Prostate gland (tissue), 2 donors: ENCODE measurements around the gene CCNL2.

ENCODE experiments used
- POLR2AphosphoS5 ChIP-seq: sonication (generic); formaldehyde crosslinking; IDR thresholded peaks from one replicate; pipeline ENCODE4 v1.6.1; 2017; ENCODE audit warnings: antibody characterized with exemption
- TF ChIP-seq, protein P1 (sequence below), 4 experiments: fragments of 200-600 bp in 2 of 4; fragments of 450-650 bp in 2 of 4; sonication (generic) in 2 of 4; IDR thresholded peaks; 1 replicate in 3 of 4; 2 replicates in 1 of 4; pipeline ENCODE4 v1.5.1; 2016 to 2019; ENCODE audit warnings: antibody characterized with exemption in 4 of 4, mild to moderate bottlenecking in 2 of 4, moderate library complexity in 2 of 4

DNA sequence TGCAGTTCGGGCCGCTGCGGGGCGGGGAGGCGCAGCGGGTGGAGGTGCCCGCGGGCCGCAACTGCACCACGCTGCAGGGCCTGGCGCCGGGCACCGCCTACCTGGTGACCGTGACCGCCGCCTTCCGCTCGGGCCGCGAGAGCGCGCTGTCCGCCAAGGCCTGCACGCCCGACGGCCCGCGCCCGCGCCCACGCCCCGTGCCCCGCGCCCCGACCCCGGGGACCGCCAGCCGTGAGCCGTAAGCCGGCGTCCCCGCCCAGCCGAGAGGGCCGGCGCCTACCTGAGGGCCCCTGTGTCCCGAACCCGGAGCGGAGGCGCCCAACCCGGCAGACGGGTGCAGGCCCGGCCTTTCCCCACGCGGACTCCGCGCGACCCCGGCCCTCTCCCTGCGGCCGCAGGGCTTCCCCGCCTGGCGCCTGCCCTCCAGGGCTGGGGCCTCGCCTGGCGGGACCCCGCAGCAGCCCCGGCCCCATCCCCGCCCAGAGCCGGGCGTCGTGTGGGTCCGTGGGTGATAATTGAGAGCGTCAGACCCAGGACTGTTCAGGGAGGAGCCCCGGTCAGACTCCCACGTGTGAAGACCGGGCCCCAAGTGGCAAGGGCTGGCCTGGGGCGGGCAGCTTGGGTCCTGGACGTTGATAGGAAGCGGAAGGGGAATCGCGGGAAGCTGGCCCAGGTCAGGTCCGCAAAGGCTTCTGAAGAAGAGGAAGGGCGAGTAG lies 40.6 kb upstream of the CCNL2 start:
- TF ChIP-seq, protein P1, sequence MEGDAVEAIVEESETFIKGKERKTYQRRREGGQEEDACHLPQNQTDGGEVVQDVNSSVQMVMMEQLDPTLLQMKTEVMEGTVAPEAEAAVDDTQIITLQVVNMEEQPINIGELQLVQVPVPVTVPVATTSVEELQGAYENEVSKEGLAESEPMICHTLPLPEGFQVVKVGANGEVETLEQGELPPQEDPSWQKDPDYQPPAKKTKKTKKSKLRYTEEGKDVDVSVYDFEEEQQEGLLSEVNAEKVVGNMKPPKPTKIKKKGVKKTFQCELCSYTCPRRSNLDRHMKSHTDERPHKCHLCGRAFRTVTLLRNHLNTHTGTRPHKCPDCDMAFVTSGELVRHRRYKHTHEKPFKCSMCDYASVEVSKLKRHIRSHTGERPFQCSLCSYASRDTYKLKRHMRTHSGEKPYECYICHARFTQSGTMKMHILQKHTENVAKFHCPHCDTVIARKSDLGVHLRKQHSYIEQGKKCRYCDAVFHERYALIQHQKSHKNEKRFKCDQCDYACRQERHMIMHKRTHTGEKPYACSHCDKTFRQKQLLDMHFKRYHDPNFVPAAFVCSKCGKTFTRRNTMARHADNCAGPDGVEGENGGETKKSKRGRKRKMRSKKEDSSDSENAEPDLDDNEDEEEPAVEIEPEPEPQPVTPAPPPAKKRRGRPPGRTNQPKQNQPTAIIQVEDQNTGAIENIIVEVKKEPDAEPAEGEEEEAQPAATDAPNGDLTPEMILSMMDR (IDR thresholded peaks at IDR 0.05) = no peak
- no peak for TF ChIP-seq POLR2AphosphoS5
